ENCODE data around the gene PTCH2. TPM values are rescaled to one million over a fixed set of nuclear protein-coding genes. Genes with fewer than 3 reads are reported as not detected.
A peak's percentile ranks its signal among the peaks of the same experiment; 100 is the strongest.

Gene PTCH2
- total RNA-seq, 5 donors from 2014 or later (not counting 1 experiment from before 2014, with no cell fraction given), result 0.89 to 2.3 (median 1.3) TPM

GRCh38 chr1:44775930-44776729 lies 66.9 kb downstream of the PTCH2 start:
- Histone ChIP-seq H3K9me3 (no peaks in the 10 kb centered on the region), H3K27ac (ENCODE audit: low read length) (peak overlapping the region; percentile 81), H3K4me1 (ENCODE audit: control insufficient read depth in 1 of 2, extremely low read depth in 1 of 2, insufficient read depth in 2 of 2, low read length in 2 of 2) (peaks cover 14 to 30% of the 10 kb centered on the region in 2 experiments), H3K36me3 (ENCODE audit: control insufficient read depth in 2 of 2, extremely low read depth in 1 of 2, insufficient read depth in 1 of 2, low read length in 1 of 2) (peaks cover 8 to 36% of the 10 kb centered on the region in 2 donors), H3K27me3 (replicated peaks in 1 of 2; ENCODE audit: control insufficient read depth in 2 of 2, extremely low read depth in 1 of 2, insufficient read depth in 2 of 2, low read length in 1 of 2) (no peaks in the 10 kb centered on the region), H3K4me3 (ENCODE audit: control insufficient read depth in 1 of 2, extremely low read depth in 1 of 2, low read length in 1 of 2) (peak overlapping the region; percentile 65 to 88)
- Mint-ChIP-seq H3K4me3 (peak overlapping the region; percentile 92 to 94 (median 93)), H3K27me3 (no peaks in the 10 kb centered on the region), H3K27ac (peak overlapping the region; percentile 93 to 94), H3K4me1 (peaks cover 33 to 39% (median 37%) of the 10 kb centered on the region in 3 donors), H3K36me3 (peaks cover 29% of the 10 kb centered on the region), H3K9me3 (no peaks in the 10 kb centered on the region)
- peak in 16 of 35 experiments; percentile 31 to 61 (median 42) for DNase-seq
- peak; percentile 31 to 43 (median 37) for ATAC-seq (replicated peaks in 1 of 4)
- ChIA-PET CTCF (interaction anchor here (0.6 to 2.5 kb wide), 11 partner anchors 9 to 564 kb away, joined by 3 to 37 read pairs (median 4); partner anchors contain the start of genes HECTD3 (in 1 of the 2), MUTYH (in 1 of the 2), RNU5D-1 (in 1 of the 2) and TOE1 (in 1 of the 2)), POLR2A (interaction anchor here (0.6 to 2.0 kb wide), 8 partner anchors 8 to 236 kb away, joined by 3 to 14 read pairs (median 3); partner anchors contain the start of genes BTBD19 (in 1 of the 2), PLK3 (in 1 of the 2), RNU5D-1 (in 1 of the 2) and UROD (in 1 of the 2))
- WGBS (ENCODE audit: insufficient coverage), result 2% methylated on average over 29 of the region's 36 CpGs

DNA sequence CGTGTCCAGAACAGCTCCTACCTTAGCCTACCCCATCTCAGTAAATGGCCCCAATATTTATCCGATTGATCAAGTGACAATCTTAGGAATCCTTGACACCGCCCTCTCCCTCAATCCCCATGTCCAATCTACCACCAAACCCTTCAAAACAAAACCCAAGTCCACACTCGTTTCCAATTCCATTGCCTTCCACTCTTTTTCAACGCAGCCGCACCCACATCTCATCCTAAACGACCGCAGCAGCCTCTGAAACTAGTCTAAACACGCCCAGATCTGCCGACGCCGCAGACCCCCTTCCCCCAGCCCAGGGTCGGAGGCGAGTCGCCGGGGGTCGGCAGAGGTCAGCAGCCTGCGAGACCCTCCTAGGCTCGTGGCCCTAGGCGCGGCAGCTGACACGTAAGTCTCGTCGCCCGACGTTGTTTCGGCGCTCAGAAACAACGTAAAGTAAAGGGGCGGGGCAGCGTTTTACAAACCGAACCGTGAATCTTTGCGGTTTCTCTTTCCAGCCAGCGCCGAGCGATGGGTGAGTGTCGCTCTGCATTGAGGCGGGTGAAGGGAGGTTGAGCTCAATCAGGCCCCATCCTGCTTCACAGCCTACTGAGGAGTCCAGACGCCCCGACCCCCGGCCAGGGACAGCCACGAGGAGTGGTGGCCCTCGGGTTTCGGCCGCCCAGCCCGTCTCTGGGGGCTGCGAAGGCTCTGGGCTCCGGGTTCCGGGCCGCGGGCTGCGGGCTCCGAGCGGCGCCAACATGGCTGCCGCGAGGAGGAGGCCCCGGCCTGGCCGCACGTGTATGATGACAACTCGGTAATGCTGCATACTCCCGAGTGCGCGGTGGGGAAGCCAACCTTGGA lies 67.7 kb downstream of the PTCH2 start, which contains the start of gene RPS8:
RPS8 (plus strand) TSS at position 463 of the 852 bp plus-strand sequence; CDS start at position 520, 57 bp downstream.
- Mint-ChIP-seq H3K4me1 (peaks cover 33 to 39% (median 37%) of the 10 kb centered on the region in 3 donors), H3K27ac (peak within 1 kb of the TSS; percentile 94 to 95), H3K36me3 (peaks cover 22% of the 10 kb centered on the region), H3K4me3 (peak within 1 kb of the TSS; percentile 92 to 94 (median 93)), H3K27me3 (no peaks in the 10 kb centered on the region), H3K9me3 (no peaks in the 10 kb centered on the region)
- ChIA-PET CTCF (interaction anchor here (0.6 to 2.5 kb wide), 13 partner anchors 10 to 565 kb away, joined by 3 to 37 read pairs (median 4); partner anchors contain the start of genes HECTD3 (in 1 of the 2), MUTYH (in 1 of the 2), PLK3 (in 1 of the 2) and RNU5D-1 (in 1 of the 2)), POLR2A (interaction anchor here (0.6 to 2.0 kb wide), 10 partner anchors 9 to 714 kb away, joined by 3 to 14 read pairs (median 4); partner anchors contain the start of genes BTBD19 (in 1 of the 2), PLK3 (in 1 of the 2), RNU5D-1 (in 1 of the 2) and UROD (in 1 of the 2))
- peak; percentile 78 to 95 (median 86) for DNase-seq
- peak within 1 kb of the TSS; percentile 65 to 88 for H3K4me3 ChIP-seq (ENCODE audit: control insufficient read depth in 1 of 2, extremely low read depth in 1 of 2, low read length in 1 of 2)
- peaks cover 14 to 30% of the 10 kb centered on the region in 2 experiments for H3K4me1 ChIP-seq (ENCODE audit: control insufficient read depth in 1 of 2, extremely low read depth in 1 of 2, insufficient read depth in 2 of 2, low read length in 2 of 2)
- no peaks in the 10 kb centered on the region for H3K27me3 ChIP-seq (replicated peaks in 1 of 2; ENCODE audit: control insufficient read depth in 2 of 2, extremely low read depth in 1 of 2, insufficient read depth in 2 of 2, low read length in 1 of 2)
- peak; percentile 80 to 86 (median 84) for ATAC-seq (replicated peaks in 1 of 4)
- under 1% methylated on average over 64 of the region's 65 CpGs for WGBS (ENCODE audit: insufficient coverage)
- H3K27ac ChIP-seq (ENCODE audit: low read length), result peak within 1 kb of the TSS; percentile 81
- no peaks in the 10 kb centered on the region for H3K9me3 ChIP-seq
- H3K36me3 ChIP-seq (ENCODE audit: control insufficient read depth in 2 of 2, extremely low read depth in 1 of 2, insufficient read depth in 1 of 2, low read length in 1 of 2), result peaks cover 6 to 29% of the 10 kb centered on the region in 2 donors

Other genes starting within 250 kb of the PTCH2 start
- 1 to 10 TPM; 1.1 to 2.8 (median 2.2) TPM for gene TMEM53, start 168.8 kb downstream of the PTCH2 start, total RNA-seq
- 100 to 1,000 TPM in 1 of 5 donors, 10 to 100 TPM in 4; 49.5 to 102 (median 89.7) TPM for gene ARMH1, start 168.5 kb downstream of the PTCH2 start, total RNA-seq
- gene RNU5D-1, start 112.1 kb downstream of the PTCH2 start, total RNA-seq, result 10 to 100 TPM in 1 of 5 donors, not detected in 4; 21.4 TPM
- 1 to 10 TPM in 3 of 5 donors, under 1 TPM in 2; 0.68 to 1.6 (median 1.1) TPM for gene KIF2C, start 103.4 kb downstream of the PTCH2 start, total RNA-seq
- gene RPS8, start 67.7 kb downstream of the PTCH2 start, total RNA-seq, result 1,000 to 10,000 TPM; 2,713 to 2,895 (median 2,873) TPM
- 1 to 10 TPM in 4 of 5 donors, under 1 TPM in 1; 0.75 to 2.4 (median 1.6) TPM for gene BEST4, start 55.1 kb downstream of the PTCH2 start, total RNA-seq
- gene PLK3, start 42.9 kb downstream of the PTCH2 start, total RNA-seq, result 100 to 1,000 TPM; 124 to 453 (median 136) TPM
- 1 to 10 TPM in 2 of 5 donors, under 1 TPM in 2, not detected in 1; 0.36 to 4.3 (median 2.3) TPM for gene DYNLT4, start 35.9 kb downstream of the PTCH2 start, total RNA-seq
- gene BTBD19, start 34.7 kb downstream of the PTCH2 start, total RNA-seq, result 10 to 100 TPM; 10.1 to 56.7 (median 11.5) TPM
- gene EIF2B3, start 143.3 kb upstream of the PTCH2 start, total RNA-seq, result 10 to 100 TPM; 14.6 to 18.3 (median 15.5) TPM
- gene HECTD3, start 168.1 kb upstream of the PTCH2 start, total RNA-seq, result 10 to 100 TPM; 41.5 to 59.8 (median 55.4) TPM
- gene UROD, start 169.0 kb upstream of the PTCH2 start, total RNA-seq, result 10 to 100 TPM; 52.0 to 58.6 (median 57.3) TPM